Measurements from ENCODE around the gene PKD1L1. TPM values are rescaled to one million over a fixed set of nuclear protein-coding genes. Genes with fewer than 3 reads are reported as not detected.

The PKD1L1 gene
- polyA plus RNA-seq, 1 of the 3 experiments (the other 2 are of a cell fraction): 0.10 TPM

- Histone ChIP-seq H4K20me1 (ENCODE audit: insufficient read depth) (no peaks in the 10 kb centered on the region), H3K4me3 (ENCODE audit: low read depth in 2 of 2, low read length in 1 of 2) (no peak overlapping the region), H3K27ac (ENCODE audit: low read depth in 2 of 2, low read length in 1 of 2) (peak overlapping the region in 1 of 2 experiments; percentile 7; a peak in 1 of 4 replicates), H3K9me2 (no peaks in the 10 kb centered on the region), H3K4me2 (no peak overlapping the region), H2AFZ (ENCODE audit: low read depth) (no peak overlapping the region), H3F3A (replicated peaks; ENCODE audit: insufficient read depth) (peaks cover 7% of the 10 kb centered on the region), H3K79me2 (ENCODE audit: insufficient read depth) (no peaks in the 10 kb centered on the region), H3K27me3 (ENCODE audit: insufficient read depth) (no peaks in the 10 kb centered on the region), H3K4me1 (ENCODE audit: control insufficient read depth in 1 of 2, insufficient read depth in 2 of 2, low read depth in 1 of 2, low read length in 1 of 2) (peaks cover 17% of the 10 kb centered on the region in 2 experiments; a peak in 3 of 4 replicates), H3K9me3 (no peaks in the 10 kb centered on the region), H3K9ac (no peak overlapping the region), H3K36me3 (replicated peaks in 1 of 2; ENCODE audit: control insufficient read depth in 1 of 2, insufficient read depth in 2 of 2, low read length in 1 of 2) (no peaks in the 10 kb centered on the region)
- ChIA-PET CTCF (interaction anchor here (1.5 kb wide), 1 partner anchor 490 kb away, joined by 6 read pairs; no protein-coding TSS in a partner anchor), POLR2A (no interaction called here)
- TF ChIP-seq USF2 (IDR thresholded peaks at IDR 0.05; ENCODE audit: borderline replicate concordance, low read depth, low read length): no peak
- TF ChIP-seq FOXM1 (IDR thresholded peaks at IDR 0.05; ENCODE audit: low read depth): no peak
- no peak for TF ChIP-seq USF1 (IDR thresholded peaks at IDR 0.05; ENCODE audit: borderline replicate concordance, low read depth)
- no peak for TF ChIP-seq IRF3 (IDR thresholded peaks at IDR 0.05; ENCODE audit: low read depth, low read length)
- no peak for TF ChIP-seq FOXJ3 (CRISPR knock-in tag; IDR thresholded peaks at IDR 0.05)
- no peak for TF ChIP-seq MXI1 (IDR thresholded peaks at IDR 0.05; ENCODE audit: low read depth, low read length)
- TF ChIP-seq NRF1 (IDR thresholded peaks at IDR 0.05; ENCODE audit: low read depth, low read length): no peak
- TF ChIP-seq MEF2A (IDR thresholded peaks at IDR 0.05; ENCODE audit: borderline replicate concordance, low read depth): no peak
- no peak for TF ChIP-seq GATA2 (CRISPR knock-in tag; IDR thresholded peaks at IDR 0.05)
- no peak for TF ChIP-seq TAF1 (IDR thresholded peaks at IDR 0.05; ENCODE audit: borderline replicate concordance, low read depth, low read length)
- no peak for TF ChIP-seq RXRA (IDR thresholded peaks at IDR 0.05; ENCODE audit: borderline replicate concordance, low read depth)
- no peak for TF ChIP-seq RAD21 (IDR thresholded peaks at IDR 0.05; ENCODE audit: low read length)
- TF ChIP-seq EZH2phosphoT487 (IDR thresholded peaks at IDR 0.05; ENCODE audit: borderline replicate concordance, low read depth): no peak
- TF ChIP-seq ELF1 (IDR thresholded peaks at IDR 0.05): no peak
- TF ChIP-seq YY1 (IDR thresholded peaks at IDR 0.05; ENCODE audit: low read depth): no peak
- DNase-seq: no peak
- WGBS (ENCODE audit: low lambda C conversion rate): 93% methylated on average over 4 of the region's 4 CpGs
Observed at GRCh38 chr7:47756636-47757035, 191.6 kb downstream of the PKD1L1 start.

DNA sequence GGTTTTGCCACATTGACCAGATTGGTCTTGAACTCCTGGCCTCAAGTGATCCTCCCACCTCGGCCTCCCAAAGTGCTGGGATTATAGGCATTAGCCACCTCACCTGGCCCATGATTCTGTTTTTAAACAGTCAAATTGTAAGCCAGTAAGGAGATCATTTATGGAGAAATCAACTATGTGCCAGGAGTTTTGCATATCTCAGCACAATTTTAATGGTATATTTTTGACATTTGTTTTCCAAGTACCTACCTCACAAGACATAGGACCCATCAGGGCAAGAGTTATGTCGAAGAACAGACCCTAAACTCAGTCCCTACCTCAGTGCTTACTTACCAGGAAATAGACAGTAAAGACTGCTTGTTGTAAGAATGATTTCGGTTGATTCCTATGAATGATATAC lies 193.0 kb downstream of the PKD1L1 start:
- Histone ChIP-seq H4K20me1 (ENCODE audit: insufficient read depth) (no peaks in the 10 kb centered on the region), H3K4me2 (no peak overlapping the region), H3K9ac (no peak overlapping the region), H3F3A (replicated peaks; ENCODE audit: insufficient read depth) (peaks cover under 1% of the 10 kb centered on the region), H3K27me3 (ENCODE audit: insufficient read depth) (no peaks in the 10 kb centered on the region), H3K79me2 (ENCODE audit: insufficient read depth) (no peaks in the 10 kb centered on the region), H3K36me3 (replicated peaks in 1 of 2; ENCODE audit: control insufficient read depth in 1 of 2, insufficient read depth in 2 of 2, low read length in 1 of 2) (no peaks in the 10 kb centered on the region), H3K9me2 (no peaks in the 10 kb centered on the region), H3K27ac (ENCODE audit: low read depth in 2 of 2, low read length in 1 of 2) (no peak overlapping the region), H2AFZ (ENCODE audit: low read depth) (no peak overlapping the region), H3K4me3 (ENCODE audit: low read depth in 2 of 2, low read length in 1 of 2) (no peak overlapping the region), H3K4me1 (ENCODE audit: control insufficient read depth in 1 of 2, insufficient read depth in 2 of 2, low read depth in 1 of 2, low read length in 1 of 2) (peaks cover 17% of the 10 kb centered on the region in 2 experiments; a peak in 3 of 4 replicates), H3K9me3 (no peaks in the 10 kb centered on the region)
- CTCF ChIA-PET: interaction anchor here (1.0 to 1.5 kb wide), 3 partner anchors 22 to 489 kb away, joined by 3 to 6 read pairs (median 5); no protein-coding TSS in a partner anchor
- DNase-seq: no peak
- TF ChIP-seq FOXJ3 (CRISPR knock-in tag; IDR thresholded peaks at IDR 0.05): no peak
- TF ChIP-seq GABPA (IDR thresholded peaks at IDR 0.05; ENCODE audit: low read depth): no peak
- no peak for TF ChIP-seq NFIC (IDR thresholded peaks at IDR 0.05; ENCODE audit: borderline replicate concordance)
- no peak for TF ChIP-seq MXI1 (IDR thresholded peaks at IDR 0.05; ENCODE audit: low read depth, low read length)
- no peak for TF ChIP-seq MEF2A (IDR thresholded peaks at IDR 0.05; ENCODE audit: borderline replicate concordance, low read depth)
- no peak for TF ChIP-seq RFX5 (IDR thresholded peaks at IDR 0.05; ENCODE audit: low read length)
- TF ChIP-seq ZBTB33 (IDR thresholded peaks at IDR 0.05; ENCODE audit: borderline replicate concordance, low read depth): no peak
- TF ChIP-seq RCOR1 (IDR thresholded peaks at IDR 0.05; ENCODE audit: low read length): no peak
- TF ChIP-seq POLR2AphosphoS5 (IDR thresholded peaks at IDR 0.05; ENCODE audit: low read depth, low read length): no peak
- TF ChIP-seq GATA2 (CRISPR knock-in tag; IDR thresholded peaks at IDR 0.05): no peak
- TF ChIP-seq NRF1 (IDR thresholded peaks at IDR 0.05; ENCODE audit: low read depth, low read length): no peak
- no peak for TF ChIP-seq SMC3 (IDR thresholded peaks at IDR 0.05; ENCODE audit: low read depth, low read length)
- POLR2A ChIA-PET: no interaction called here
- WGBS (ENCODE audit: low lambda C conversion rate): 66% methylated on average over 3 of the region's 3 CpGs

Data from SK-N-SH (cell line).